IMR-90 (cell line): ENCODE data around the gene KCNK10. TPM values are rescaled to one million over a fixed set of nuclear protein-coding genes. Genes with fewer than 3 reads are reported as not detected.

ENCODE experiments used
- ATAC-seq: fragments of 200-7000 bp; cut with Tn5 transposase; 2 replicates; pipeline ENCODE4 v1.9.1; 2020; ENCODE audit warnings: low read depth, mild to moderate bottlenecking, moderate library complexity
- BruUV-seq: library from RNA; stranded (reverse); fragments of 400-500 nt; replicated peaks from 2 replicates; lab custom pipeline; 2021; lab: Mats Ljungman, UMichigan
- CTCF ChIA-PET: fragments of 300-600 bp; formaldehyde crosslinking; extraction: SDS; loops from one replicate; lab custom pipeline; 2021; ENCODE audit warnings: antibody characterized with exemption; lab: Yijun Ruan, JAX
- POLR2A ChIA-PET: fragments of 300-600 bp; sonication (Branson Sonifier 250); formaldehyde crosslinking; loops from one replicate; lab custom pipeline; 2022; ENCODE audit warnings: antibody characterized with exemption; ENCODE audit not compliant: unreplicated experiment; lab: Charles Lee
- DNase-seq: peaks from one replicate; pipeline ENCODE4 v3.0.0; 2013
- H2AFZ ChIP-seq: replicated peaks from 2 replicates; pipeline ENCODE3; 2013; ENCODE audit warnings: low read length, mild to moderate bottlenecking; ENCODE audit not compliant: poor library complexity
- H2AK5ac ChIP-seq: 2 replicates; pipeline ENCODE4 v1.6.1; 2013; ENCODE audit warnings: low read depth, low read length, inconsistent platforms
- H2AK9ac ChIP-seq: replicated peaks from 2 replicates; pipeline ENCODE3; 2013; ENCODE audit warnings: mild to moderate bottlenecking, low read depth, low read length, moderate library complexity; ENCODE audit not compliant: poor library complexity
- H2BK120ac ChIP-seq: 2 replicates; pipeline ENCODE4 v1.6.1; 2013; ENCODE audit warnings: low read depth, low read length, inconsistent platforms
- H2BK15ac ChIP-seq: 3 replicates; pipeline ENCODE4 v1.6.1; 2013; ENCODE audit warnings: low read depth, low read length, inconsistent platforms
- H2BK20ac ChIP-seq: 2 replicates; pipeline ENCODE4 v1.6.1; 2013; ENCODE audit warnings: low read depth, mild to moderate bottlenecking, inconsistent platforms, low read length, moderate library complexity
- H2BK5ac ChIP-seq: 2 replicates; pipeline ENCODE4 v1.6.1; 2013; ENCODE audit warnings: mild to moderate bottlenecking, low read depth, low read length, inconsistent platforms; ENCODE audit not compliant: poor library complexity, severe bottlenecking
- H3K14ac ChIP-seq: replicated peaks from 2 replicates; pipeline ENCODE4 v1.6.1; 2013; ENCODE audit warnings: low read depth, low read length, inconsistent platforms
- H3K18ac ChIP-seq: 2 replicates; pipeline ENCODE4 v1.6.1; 2013; ENCODE audit warnings: low read depth, low read length, control low read depth
- H3K23ac ChIP-seq: 2 replicates; pipeline ENCODE4 v1.6.1; 2013; ENCODE audit warnings: low read depth, low read length, inconsistent platforms
- H3K27ac ChIP-seq: 2 replicates; pipeline ENCODE4 v1.5.1; 2013; ENCODE audit warnings: mild to moderate bottlenecking, control low read depth, low read length; ENCODE audit not compliant: insufficient read depth
- H3K27me3 ChIP-seq: 2 replicates; pipeline ENCODE4 v1.6.1; 2013; ENCODE audit warnings: low read length; ENCODE audit not compliant: control insufficient read depth, insufficient read depth
- H3K36me3 ChIP-seq: 2 replicates; pipeline ENCODE4 v1.6.1; 2013; ENCODE audit warnings: low read length, mixed read lengths; ENCODE audit not compliant: control insufficient read depth, insufficient read depth
- H3K4ac ChIP-seq: 2 replicates; pipeline ENCODE4 v1.6.1; 2013; ENCODE audit warnings: low read depth, low read length, inconsistent platforms
- H3K4me1 ChIP-seq: 2 replicates; pipeline ENCODE4 v1.6.1; 2013; ENCODE audit warnings: low read length, mixed read lengths; ENCODE audit not compliant: control insufficient read depth, insufficient read depth
- H3K4me2 ChIP-seq: 2 replicates; pipeline ENCODE4 v1.6.1; 2013; ENCODE audit warnings: low read depth, mild to moderate bottlenecking, control low read depth, low read length, moderate library complexity
- H3K4me3 ChIP-seq: 2 replicates; pipeline ENCODE4 v1.5.1; 2013; ENCODE audit warnings: low read depth, mild to moderate bottlenecking, control low read depth, low read length, moderate library complexity; ENCODE audit not compliant: insufficient read depth
- H3K56ac ChIP-seq: 2 replicates; pipeline ENCODE4 v1.6.1; 2013; ENCODE audit warnings: low read length, inconsistent platforms; ENCODE audit not compliant: insufficient read depth; ENCODE audit errors: extremely low read depth
- H3K79me1 ChIP-seq, 2 experiments: 2 replicates each; pipeline ENCODE4 v1.6.1; 2013; ENCODE audit warnings: low read length in 2 of 2, inconsistent platforms in 1 of 2, low read depth in 1 of 2
- H3K9ac ChIP-seq: 2 replicates; pipeline ENCODE4 v1.6.1; 2013; ENCODE audit warnings: low read depth, low read length, control low read depth
- H3K9me1 ChIP-seq: 2 replicates; pipeline ENCODE4 v1.6.1; 2013; ENCODE audit warnings: low read length, inconsistent platforms; ENCODE audit not compliant: insufficient read depth
- H3K9me3 ChIP-seq: 2 replicates; pipeline ENCODE4 v1.6.1; 2013; ENCODE audit warnings: low read length; ENCODE audit not compliant: control insufficient read depth, insufficient read depth
- H4K20me1 ChIP-seq: 2 replicates; pipeline ENCODE4 v1.6.1; 2013; ENCODE audit warnings: low read length, inconsistent platforms; ENCODE audit not compliant: insufficient read depth
- H4K5ac ChIP-seq: 2 replicates; pipeline ENCODE4 v1.6.1; 2013; ENCODE audit warnings: mild to moderate bottlenecking, low read depth, low read length, control low read depth
- H4K8ac ChIP-seq, 2 experiments: 2 replicates each; pipeline ENCODE4 v1.6.1; 2013; ENCODE audit warnings: low read depth in 2 of 2, low read length in 2 of 2, control low read depth in 1 of 2, inconsistent platforms in 1 of 2
- H4K91ac ChIP-seq: 2 replicates; pipeline ENCODE4 v1.6.1; 2013; ENCODE audit warnings: low read depth, low read length, inconsistent platforms; ENCODE audit not compliant: insufficient read depth
- RAD21 ChIP-seq: IDR thresholded peaks from 2 replicates; pipeline ENCODE4 v1.6.1; 2012; ENCODE audit warnings: low read length, improper control_type of control experiment
- RFX5 ChIP-seq: IDR thresholded peaks from 2 replicates; pipeline ENCODE4 v1.8.0; 2012; ENCODE audit warnings: low read depth, mild to moderate bottlenecking, low read length, moderate library complexity
- WGBS, 2 experiments: methylation state at CpG; one replicate each; pipeline versions ENCODE4 v1.1.5 to v1.1.7; 2013; ENCODE audit warnings: missing lambda C conversion rate in 2 of 2; ENCODE audit not compliant: insufficient read length in 1 of 2; ENCODE audit errors: extremely low coverage in 2 of 2; 5-methylcytosine and 5-hydroxymethylcytosine counted together
- dilution Hi-C: fragments of 300-500 bp; cut with HindIII; formaldehyde crosslinking; loops from one replicate; pipeline ENCODE4 v1.14.3; 2018; ENCODE audit warnings: low sequenced_read_pairs; ENCODE audit not compliant: unreplicated experiment
- in situ Hi-C: fragments of 300-500 bp; cut with MboI; formaldehyde crosslinking; loops from 3 replicates; pipeline ENCODE4 v1.14.3; 2019; ENCODE audit warnings: low sequenced_read_pairs, inconsistent platforms, mixed read lengths
- intact Hi-C: fragments of 100-400 bp; cut with micrococcal nuclease; formaldehyde crosslinking; loops from 2 replicates; pipeline ENCODE4 v1.10.0; 2022
- polyA plus RNA-seq, 3 experiments: library from polyadenylated mRNA; depleted of rRNA; stranded (reverse); fragments of >200 nt; gene quantifications; 2 replicates each; pipeline ENCODE4 v1.2.3, GENCODE V29; 2012; ENCODE audit warnings: low replicate concordance in 1 of 3
- total RNA-seq: library from RNA; depleted of rRNA; stranded (reverse); fragments of >200 nt; gene quantifications from 2 replicates; pipeline ENCODE4 v1.2.3, GENCODE V29; 2012
- TF ChIP-seq, protein P1 (sequence below): fragments of 150-350 bp; IDR thresholded peaks from 2 replicates; pipeline ENCODE4 v1.6.1; 2017; ENCODE audit warnings: mild to moderate bottlenecking, antibody characterized with exemption, low read length, low read depth

Gene KCNK10
- total and polyA plus RNA-seq, 2 of the 4 experiments (the other 2 are of a cell fraction): not detected

DNA sequence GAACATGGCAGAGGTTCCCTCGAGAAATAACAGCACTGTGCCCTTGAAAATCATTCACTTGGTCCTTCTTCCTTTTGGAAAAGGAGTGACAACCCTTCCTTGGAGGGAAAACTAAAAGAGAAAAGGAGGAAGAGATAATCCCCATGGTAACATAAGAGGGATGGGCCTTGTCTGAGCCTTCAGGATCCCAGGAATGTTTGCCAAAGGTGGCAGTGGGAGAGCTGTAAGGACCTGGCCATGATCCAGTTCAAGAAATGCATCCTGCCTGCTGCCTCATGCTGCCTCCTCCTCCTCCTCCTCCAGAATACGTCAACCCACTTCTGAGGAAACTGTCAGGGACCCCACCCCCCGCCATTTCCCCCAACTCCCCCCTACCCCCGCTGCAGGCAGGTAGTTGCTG lies 118.8 kb downstream of the KCNK10 start:
- Histone ChIP-seq H3K9ac (no peak overlapping the region), H3K9me3 (no peaks in the 10 kb centered on the region), H3K14ac (no peak overlapping the region), H4K91ac (no peak overlapping the region), H3K27ac (no peak overlapping the region), H4K20me1 (no peaks in the 10 kb centered on the region), H3K23ac (no peak overlapping the region), H2AFZ (no peak overlapping the region), H2BK5ac (no peak overlapping the region), H3K27me3 (no peaks in the 10 kb centered on the region), H2AK9ac (no peak overlapping the region), H4K5ac (no peak overlapping the region), H2BK20ac (no peak overlapping the region), H3K4ac (no peak overlapping the region), H3K36me3 (no peaks in the 10 kb centered on the region), H3K9me1 (no peaks in the 10 kb centered on the region), H3K18ac (no peak overlapping the region), H2BK15ac (no peak overlapping the region), H3K56ac (no peak overlapping the region), H3K79me1 (no peaks in the 10 kb centered on the region), H3K4me1 (no peaks in the 10 kb centered on the region), H4K8ac (no peak overlapping the region), H3K4me2 (no peak overlapping the region), H2BK120ac (no peak overlapping the region), H3K4me3 (no peak overlapping the region), H2AK5ac (no peak overlapping the region)
- dilution Hi-C loops: no loop called here
- intact Hi-C loops: no loop called here
- ATAC-seq: no peak
- ChIA-PET POLR2A (no interaction called here), CTCF (interaction anchor here (1.4 kb wide), 1 partner anchor 16 kb away, joined by 3 read pairs; no protein-coding TSS in a partner anchor)
- WGBS, 2 experiments: no CpG with 5 or more reads among the region's 4 CpGs
- TF ChIP-seq, protein P1, sequence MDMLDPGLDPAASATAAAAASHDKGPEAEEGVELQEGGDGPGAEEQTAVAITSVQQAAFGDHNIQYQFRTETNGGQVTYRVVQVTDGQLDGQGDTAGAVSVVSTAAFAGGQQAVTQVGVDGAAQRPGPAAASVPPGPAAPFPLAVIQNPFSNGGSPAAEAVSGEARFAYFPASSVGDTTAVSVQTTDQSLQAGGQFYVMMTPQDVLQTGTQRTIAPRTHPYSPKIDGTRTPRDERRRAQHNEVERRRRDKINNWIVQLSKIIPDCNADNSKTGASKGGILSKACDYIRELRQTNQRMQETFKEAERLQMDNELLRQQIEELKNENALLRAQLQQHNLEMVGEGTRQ: no peak
- TF ChIP-seq RFX5 (no peak), RAD21 (no peak)
- no peak for DNase-seq
- in situ Hi-C loops: no loop called here
- BruUV-seq: no TSS peak
